Measurements from ENCODE around the gene GRM8. TPM values are rescaled to one million over a fixed set of nuclear protein-coding genes. Genes with fewer than 3 reads are reported as not detected.

Gene GRM8
- total RNA-seq, 6 experiments from 2014 or later = not detected

GRCh38 chr7:127209886-127210285 is 42.9 kb downstream of the GRM8 start:
- Mint-ChIP-seq H3K9me3 (peaks cover 22% of the 10 kb centered on the region), H3K36me3 (ENCODE audit: low read depth) (no peaks in the 10 kb centered on the region)
- TF ChIP-seq, protein P1, sequence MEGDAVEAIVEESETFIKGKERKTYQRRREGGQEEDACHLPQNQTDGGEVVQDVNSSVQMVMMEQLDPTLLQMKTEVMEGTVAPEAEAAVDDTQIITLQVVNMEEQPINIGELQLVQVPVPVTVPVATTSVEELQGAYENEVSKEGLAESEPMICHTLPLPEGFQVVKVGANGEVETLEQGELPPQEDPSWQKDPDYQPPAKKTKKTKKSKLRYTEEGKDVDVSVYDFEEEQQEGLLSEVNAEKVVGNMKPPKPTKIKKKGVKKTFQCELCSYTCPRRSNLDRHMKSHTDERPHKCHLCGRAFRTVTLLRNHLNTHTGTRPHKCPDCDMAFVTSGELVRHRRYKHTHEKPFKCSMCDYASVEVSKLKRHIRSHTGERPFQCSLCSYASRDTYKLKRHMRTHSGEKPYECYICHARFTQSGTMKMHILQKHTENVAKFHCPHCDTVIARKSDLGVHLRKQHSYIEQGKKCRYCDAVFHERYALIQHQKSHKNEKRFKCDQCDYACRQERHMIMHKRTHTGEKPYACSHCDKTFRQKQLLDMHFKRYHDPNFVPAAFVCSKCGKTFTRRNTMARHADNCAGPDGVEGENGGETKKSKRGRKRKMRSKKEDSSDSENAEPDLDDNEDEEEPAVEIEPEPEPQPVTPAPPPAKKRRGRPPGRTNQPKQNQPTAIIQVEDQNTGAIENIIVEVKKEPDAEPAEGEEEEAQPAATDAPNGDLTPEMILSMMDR (IDR thresholded peaks at IDR 0.05) = no peak

GRCh38 chr7:127208860-127209259 is 43.9 kb downstream of the GRM8 start:
- no peak for DNase-seq
- TF ChIP-seq, protein P1 (IDR thresholded peaks at IDR 0.05) = no peak

More at GRCh38 chr7:127209886-127210285, 42.9 kb downstream of the GRM8 start:
- Mint-ChIP-seq H3K4me3 (no peak overlapping the region), H3K27me3 (ENCODE audit: insufficient read depth) (peaks cover 3% of the 10 kb centered on the region; the same call in 1 of the 2 replicates), H3K27ac (no peak overlapping the region), H3K4me1 (ENCODE audit: low read depth) (no peaks in the 10 kb centered on the region)
- no peak for DNase-seq

DNA sequence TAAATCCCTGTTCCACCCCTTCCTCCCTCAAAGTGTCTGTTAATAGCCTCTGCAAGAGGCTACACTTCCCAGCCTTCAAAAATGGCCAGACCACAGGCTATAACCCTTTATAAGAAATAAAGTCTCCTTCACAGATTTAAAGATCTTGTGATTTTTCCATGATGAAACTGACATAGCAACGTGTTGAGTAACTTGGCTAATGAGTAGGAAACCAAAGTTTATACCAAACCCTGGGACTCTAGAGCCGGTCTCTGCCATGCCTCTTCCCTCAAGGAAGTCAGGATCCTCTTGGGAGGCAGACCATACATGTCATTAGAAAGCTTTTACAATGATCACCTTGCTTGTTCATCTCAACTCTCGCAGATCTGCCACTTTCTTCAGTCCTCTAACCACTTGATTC is 44.4 kb downstream of the GRM8 start:
- DNase-seq = no peak
- H3K4me3 Mint-ChIP-seq = no peak overlapping the region
- no peaks in the 10 kb centered on the region; the same call in 1 of the 2 replicates for H3K27me3 Mint-ChIP-seq (ENCODE audit: insufficient read depth)
- TF ChIP-seq, protein P1 (IDR thresholded peaks at IDR 0.05) = no peak
- peaks cover 17% of the 10 kb centered on the region for H3K9me3 Mint-ChIP-seq
- no peaks in the 10 kb centered on the region for H3K36me3 Mint-ChIP-seq (ENCODE audit: low read depth)
- no peaks in the 10 kb centered on the region for H3K4me1 Mint-ChIP-seq (ENCODE audit: low read depth)
- no peak overlapping the region for H3K27ac Mint-ChIP-seq

More at GRCh38 chr7:127208860-127209259, 43.9 kb downstream of the GRM8 start:
- Mint-ChIP-seq H3K36me3 (ENCODE audit: low read depth) (no peaks in the 10 kb centered on the region), H3K4me1 (ENCODE audit: low read depth) (no peaks in the 10 kb centered on the region), H3K27me3 (ENCODE audit: insufficient read depth) (peaks cover 3% of the 10 kb centered on the region; the same call in 1 of the 2 replicates), H3K27ac (no peak overlapping the region), H3K9me3 (peaks cover 17% of the 10 kb centered on the region; the same call in 1 of the 2 replicates), H3K4me3 (no peak overlapping the region)

DNA sequence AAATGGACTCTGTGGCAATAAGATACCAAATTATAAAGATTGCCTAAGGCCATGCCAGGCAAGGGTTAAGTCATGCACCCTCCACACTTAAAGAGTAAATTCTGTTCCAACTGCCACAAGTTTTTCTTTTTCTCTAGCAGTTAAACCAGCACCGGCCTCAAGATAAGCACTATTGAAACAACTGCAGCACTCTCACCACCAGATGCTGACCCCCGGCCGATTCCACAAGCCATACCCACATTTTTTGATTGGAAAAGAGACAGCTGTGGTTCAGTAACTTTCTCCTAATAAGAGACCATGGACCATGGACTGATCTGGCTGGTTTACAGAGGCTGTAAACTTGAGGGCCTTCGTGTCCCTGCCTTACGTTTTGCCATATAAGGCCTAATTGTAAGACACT is 44.9 kb downstream of the GRM8 start:
- no peak for DNase-seq
- H3K27ac Mint-ChIP-seq = no peak overlapping the region
- no peaks in the 10 kb centered on the region for H3K36me3 Mint-ChIP-seq (ENCODE audit: low read depth)
- no peak overlapping the region for H3K4me3 Mint-ChIP-seq
- H3K27me3 Mint-ChIP-seq (ENCODE audit: insufficient read depth) = no peaks in the 10 kb centered on the region; the same call in 1 of the 2 replicates
- no peaks in the 10 kb centered on the region for H3K4me1 Mint-ChIP-seq (ENCODE audit: low read depth)
- TF ChIP-seq, protein P1 (IDR thresholded peaks at IDR 0.05) = no peak
- H3K9me3 Mint-ChIP-seq = peaks cover 19% of the 10 kb centered on the region

GRCh38 chr7:127207230-127207629 is 45.5 kb downstream of the GRM8 start:
- Mint-ChIP-seq H3K27me3 (ENCODE audit: insufficient read depth) (no peaks in the 10 kb centered on the region; the same call in 1 of the 2 replicates), H3K9me3 (peaks cover 17% of the 10 kb centered on the region), H3K27ac (no peak overlapping the region), H3K36me3 (ENCODE audit: low read depth) (no peaks in the 10 kb centered on the region), H3K4me1 (ENCODE audit: low read depth) (no peaks in the 10 kb centered on the region), H3K4me3 (no peak overlapping the region)
- no peak for DNase-seq
- TF ChIP-seq, protein P1 (IDR thresholded peaks at IDR 0.05) = no peak

- Mint-ChIP-seq H3K4me1 (ENCODE audit: low read depth) (no peaks in the 10 kb centered on the region), H3K9me3 (peaks cover 21% of the 10 kb centered on the region), H3K27me3 (ENCODE audit: insufficient read depth) (no peaks in the 10 kb centered on the region), H3K4me3 (no peak overlapping the region), H3K27ac (no peak overlapping the region), H3K36me3 (ENCODE audit: low read depth) (no peaks in the 10 kb centered on the region)
- TF ChIP-seq, protein P1 (IDR thresholded peaks at IDR 0.05) = no peak
- DNase-seq = no peak
Measured at GRCh38 chr7:127194571-127194970, 58.2 kb downstream of the GRM8 start.
